Trophoblast cell (in vitro differentiated cells and primary cell): ENCODE results near the gene DLGAP1.

ENCODE experiments used
- DNase-seq, 2 donors: peaks; one replicate each; pipeline ENCODE4 v3.0.0-alpha.2; 2016
- H2AFZ ChIP-seq: 2 replicates; pipeline ENCODE4 v1.6.1; 2013; ENCODE audit warnings: low read length, moderate library complexity, mild to moderate bottlenecking; ENCODE audit not compliant: insufficient read depth, poor library complexity
- H2AK5ac ChIP-seq: 2 replicates; pipeline ENCODE4 v1.6.1; 2013; ENCODE audit warnings: mild to moderate bottlenecking, low read length
- H2BK120ac ChIP-seq: 2 replicates; pipeline ENCODE4 v1.6.1; 2013; ENCODE audit warnings: low read length, mild to moderate bottlenecking, moderate library complexity; ENCODE audit not compliant: insufficient read depth, poor library complexity
- H2BK12ac ChIP-seq: 2 replicates; pipeline ENCODE4 v1.6.1; 2013; ENCODE audit warnings: mild to moderate bottlenecking, low read length, moderate library complexity
- H2BK5ac ChIP-seq: 2 replicates; pipeline ENCODE4 v1.6.1; 2013; ENCODE audit warnings: low read length, low read depth, moderate library complexity, mild to moderate bottlenecking; ENCODE audit not compliant: poor library complexity
- H3K14ac ChIP-seq: 2 replicates; pipeline ENCODE4 v1.6.1; 2013; ENCODE audit warnings: mild to moderate bottlenecking, low read length
- H3K18ac ChIP-seq: 2 replicates; pipeline ENCODE4 v1.6.1; 2013; ENCODE audit warnings: mild to moderate bottlenecking, low read length
- H3K23ac ChIP-seq: 2 replicates; pipeline ENCODE4 v1.6.1; 2013; ENCODE audit warnings: low read length
- H3K27ac ChIP-seq: 2 replicates; pipeline ENCODE4 v1.5.1; 2013; ENCODE audit warnings: low read depth, mild to moderate bottlenecking, inconsistent platforms, low read length, moderate library complexity
- H3K27me3 ChIP-seq: 2 replicates; pipeline ENCODE4 v1.6.1; 2013; ENCODE audit warnings: inconsistent platforms, mild to moderate bottlenecking, low read length, moderate library complexity; ENCODE audit not compliant: insufficient read depth
- H3K36me3 ChIP-seq, 2 experiments: 1 replicate in 1 of 2; 2 replicates in 1 of 2; pipeline ENCODE4 v1.6.1; 2013; ENCODE audit warnings: low read length in 2 of 2, mild to moderate bottlenecking in 2 of 2, moderate library complexity in 1 of 2; ENCODE audit not compliant: insufficient read depth in 2 of 2, control insufficient read depth in 1 of 2
- H3K4ac ChIP-seq: 2 replicates; pipeline ENCODE4 v1.6.1; 2013; ENCODE audit warnings: low read depth, mild to moderate bottlenecking, low read length, moderate library complexity
- H3K4me1 ChIP-seq, 2 experiments: 1 replicate in 1 of 2; 2 replicates in 1 of 2; pipeline ENCODE4 v1.6.1; 2013; ENCODE audit warnings: low read length in 2 of 2, mild to moderate bottlenecking in 2 of 2, moderate library complexity in 1 of 2; ENCODE audit not compliant: insufficient read depth in 2 of 2, control insufficient read depth in 1 of 2
- H3K4me2 ChIP-seq: 2 replicates; pipeline ENCODE4 v1.6.1; 2013; ENCODE audit warnings: inconsistent platforms, mild to moderate bottlenecking, low read length, moderate library complexity
- H3K4me3 ChIP-seq: 2 replicates; pipeline ENCODE4 v1.5.1; 2013; ENCODE audit warnings: mild to moderate bottlenecking, low read depth, low read length, inconsistent platforms
- H3K79me1 ChIP-seq: one replicate; pipeline ENCODE4 v1.6.1; 2013; ENCODE audit warnings: low read length
- H3K79me2 ChIP-seq: 2 replicates; pipeline ENCODE4 v1.6.1; 2013; ENCODE audit warnings: low read length, mild to moderate bottlenecking; ENCODE audit not compliant: control insufficient read depth, insufficient read depth, poor library complexity
- H3K9ac ChIP-seq: 2 replicates; pipeline ENCODE4 v1.6.1; 2013; ENCODE audit warnings: mild to moderate bottlenecking, low read length
- H3K9me3 ChIP-seq: 2 replicates; pipeline ENCODE4 v1.6.1; 2013; ENCODE audit warnings: low read depth, mild to moderate bottlenecking, control low read depth, inconsistent platforms, low read length; ENCODE audit not compliant: insufficient read depth
- H4K12ac ChIP-seq: 2 replicates; pipeline ENCODE4 v1.6.1; 2013; ENCODE audit warnings: low read depth, mild to moderate bottlenecking, low read length, moderate library complexity
- H4K8ac ChIP-seq: 2 replicates; pipeline ENCODE4 v1.6.1; 2013; ENCODE audit warnings: low read depth, mild to moderate bottlenecking, low read length, moderate library complexity
- H4K91ac ChIP-seq: one replicate; pipeline ENCODE4 v1.6.1; 2013; ENCODE audit warnings: low read depth, mild to moderate bottlenecking, low read length, moderate library complexity
- WGBS: extraction: QIAGEN DNeasy Blood & Tissue Kit; methylation state at CpG from one replicate; pipeline ENCODE4 v1.1.7; 2013; ENCODE audit warnings: missing lambda C conversion rate; ENCODE audit not compliant: insufficient read length, insufficient coverage; ENCODE audit errors: extremely low coverage; 5-methylcytosine and 5-hydroxymethylcytosine counted together

The DLGAP1 gene

GRCh38 chr18:3891245-3891644, 563.9 kb downstream of the DLGAP1 start:
- H2AFZ ChIP-seq, result no peak overlapping the region
- H3K4me3 ChIP-seq, result no peak overlapping the region
- no peak overlapping the region for H2BK5ac ChIP-seq
- no peak overlapping the region for H3K14ac ChIP-seq
- H3K9ac ChIP-seq, result no peak overlapping the region
- H3K27ac ChIP-seq, result no peak overlapping the region
- no peak for DNase-seq
- H3K4me2 ChIP-seq, result no peak overlapping the region
- no peak overlapping the region for H2AK5ac ChIP-seq
- H2BK12ac ChIP-seq, result no peak overlapping the region
- no peaks in the 10 kb centered on the region for H3K79me1 ChIP-seq
- H3K23ac ChIP-seq, result no peak overlapping the region
- H4K8ac ChIP-seq, result no peak overlapping the region
- H3K9me3 ChIP-seq, result peaks cover 1% of the 10 kb centered on the region
- H3K4ac ChIP-seq, result no peak overlapping the region
- WGBS, result no CpG with 5 or more reads among the region's 3 CpGs
- no peak overlapping the region for H2BK120ac ChIP-seq
- no peaks in the 10 kb centered on the region for H3K27me3 ChIP-seq
- no peak overlapping the region for H4K91ac ChIP-seq
- H3K79me2 ChIP-seq, result no peaks in the 10 kb centered on the region
- no peaks in the 10 kb centered on the region for H3K36me3 ChIP-seq
- H4K12ac ChIP-seq, result no peak overlapping the region
- H3K18ac ChIP-seq, result no peak overlapping the region
- no peaks in the 10 kb centered on the region for H3K4me1 ChIP-seq

GRCh38 chr18:3889803-3890202, 565.3 kb downstream of the DLGAP1 start:
- H3K27ac ChIP-seq, result no peak overlapping the region
- no peak overlapping the region for H3K9ac ChIP-seq
- H3K18ac ChIP-seq, result no peak overlapping the region
- no peak overlapping the region for H2AFZ ChIP-seq
- H4K8ac ChIP-seq, result no peak overlapping the region
- H3K36me3 ChIP-seq, result no peaks in the 10 kb centered on the region
- H3K4ac ChIP-seq, result no peak overlapping the region
- no peaks in the 10 kb centered on the region for H3K79me2 ChIP-seq
- H3K4me2 ChIP-seq, result no peak overlapping the region
- DNase-seq, result no peak
- no peak overlapping the region for H3K14ac ChIP-seq
- H3K27me3 ChIP-seq, result no peaks in the 10 kb centered on the region
- H4K12ac ChIP-seq, result no peak overlapping the region
- H2AK5ac ChIP-seq, result no peak overlapping the region
- no peak overlapping the region for H2BK12ac ChIP-seq
- no CpG with 5 or more reads among the region's 3 CpGs for WGBS
- H2BK120ac ChIP-seq, result no peak overlapping the region
- no peaks in the 10 kb centered on the region for H3K79me1 ChIP-seq
- H3K9me3 ChIP-seq, result no peaks in the 10 kb centered on the region
- no peaks in the 10 kb centered on the region for H3K4me1 ChIP-seq
- no peak overlapping the region for H2BK5ac ChIP-seq
- H3K4me3 ChIP-seq, result no peak overlapping the region
- H3K23ac ChIP-seq, result no peak overlapping the region
- H4K91ac ChIP-seq, result no peak overlapping the region

- no peak overlapping the region for H2BK120ac ChIP-seq
- no peaks in the 10 kb centered on the region for H3K4me1 ChIP-seq
- H3K79me2 ChIP-seq, result no peaks in the 10 kb centered on the region
- H3K27me3 ChIP-seq, result no peaks in the 10 kb centered on the region
- H3K14ac ChIP-seq, result no peak overlapping the region
- H3K27ac ChIP-seq, result no peak overlapping the region
- H3K36me3 ChIP-seq, result no peaks in the 10 kb centered on the region
- H3K9ac ChIP-seq, result no peak overlapping the region
- no peaks in the 10 kb centered on the region for H3K9me3 ChIP-seq
- no peak overlapping the region for H4K12ac ChIP-seq
- H3K23ac ChIP-seq, result no peak overlapping the region
- no peak overlapping the region for H2BK5ac ChIP-seq
- no peak overlapping the region for H3K4me2 ChIP-seq
- H3K79me1 ChIP-seq, result no peaks in the 10 kb centered on the region
- H2AK5ac ChIP-seq, result no peak overlapping the region
- H2BK12ac ChIP-seq, result no peak overlapping the region
- no peak overlapping the region for H3K4me3 ChIP-seq
- no peak overlapping the region for H4K8ac ChIP-seq
- no peak overlapping the region for H3K18ac ChIP-seq
- no peak overlapping the region for H4K91ac ChIP-seq
- WGBS, result no CpG with 5 or more reads among the region's 1 CpG
- H3K4ac ChIP-seq, result no peak overlapping the region
- no peak overlapping the region for H2AFZ ChIP-seq
- DNase-seq, result no peak
Observed at GRCh38 chr18:3889121-3889520, 566.0 kb downstream of the DLGAP1 start.

GRCh38 chr18:3886575-3887322, 568.4 kb downstream of the DLGAP1 start:
- Histone ChIP-seq H4K12ac (no peak overlapping the region), H4K91ac (no peak overlapping the region), H3K36me3 (no peaks in the 10 kb centered on the region), H4K8ac (no peak overlapping the region), H3K18ac (no peak overlapping the region), H2AFZ (no peak overlapping the region), H3K4ac (no peak overlapping the region), H3K79me2 (no peaks in the 10 kb centered on the region), H2BK120ac (no peak overlapping the region), H3K9ac (no peak overlapping the region), H3K79me1 (no peaks in the 10 kb centered on the region), H2BK12ac (no peak overlapping the region), H3K23ac (no peak overlapping the region), H2BK5ac (no peak overlapping the region), H3K27me3 (no peaks in the 10 kb centered on the region), H3K4me2 (no peak overlapping the region), H3K4me1 (no peaks in the 10 kb centered on the region), H3K14ac (no peak overlapping the region), H2AK5ac (no peak overlapping the region), H3K9me3 (no peaks in the 10 kb centered on the region), H3K4me3 (no peak overlapping the region), H3K27ac (no peak overlapping the region)
- DNase-seq, result peak in 1 of 2 donors; percentile 3
- no CpG with 5 or more reads among the region's 10 CpGs for WGBS
